OCI-LY3 (cell line): ENCODE results near the gene ZYG11B.

Experiments used
- H2AFZ ChIP-seq: fragments of 200-600, 300-600 bp; shearing (Covaris generic); 2 replicates; pipeline ENCODE4 v1.6.0; 2014; ENCODE audit warnings: antibody characterized with exemption, low read depth, low read length
- H3K27ac ChIP-seq: fragments of 200-600, 300-600 bp; sonication (generic); 2 replicates; pipeline ENCODE4 v1.5.1; 2014; ENCODE audit warnings: mild to moderate bottlenecking, low read length, moderate library complexity, mixed read lengths
- H3K27me3 ChIP-seq: fragments of 200-600, 300-600 bp; sonication (generic); 2 replicates; pipeline ENCODE4 v1.6.1; 2014; ENCODE audit warnings: low read depth, low read length, mixed read lengths
- H3K36me3 ChIP-seq: fragments of 200-600, 300-600 bp; sonication (generic); replicated peaks from 2 replicates; pipeline ENCODE3; 2014; ENCODE audit warnings: low read depth, low read length, mixed read lengths
- H3K4me1 ChIP-seq: fragments of 300-600, 200-600 bp; sonication (generic); 2 replicates; pipeline ENCODE4 v1.6.1; 2014; ENCODE audit warnings: low read length, mixed read lengths
- H3K4me2 ChIP-seq: fragments of 200-600, 300-600 bp; sonication (generic); 2 replicates; pipeline ENCODE4 v1.6.1; 2014; ENCODE audit warnings: low read length, mixed read lengths
- H3K4me3 ChIP-seq: fragments of 300-600, 200-600 bp; sonication (generic); 2 replicates; pipeline ENCODE4 v1.5.1; 2014; ENCODE audit warnings: antibody characterized with exemption, mild to moderate bottlenecking, low read length, moderate library complexity
- H3K79me2 ChIP-seq: fragments of 300-600, 200-600 bp; shearing (Covaris generic); 2 replicates; pipeline ENCODE4 v1.6.1; 2014; ENCODE audit warnings: mild to moderate bottlenecking, low read length, mixed read lengths
- H3K9ac ChIP-seq: fragments of 300-600, 200-600 bp; shearing (Covaris generic); 2 replicates; pipeline ENCODE4 v1.6.0; 2014; ENCODE audit warnings: mild to moderate bottlenecking, low read length, moderate library complexity
- H3K9me3 ChIP-seq: fragments of 200-600, 300-600 bp; shearing (Covaris generic); 2 replicates; pipeline ENCODE4 v1.6.1; 2014; ENCODE audit warnings: low read length, mixed read lengths; ENCODE audit not compliant: insufficient read depth
- H4K20me1 ChIP-seq: fragments of 200-600, 300-600 bp; sonication (generic); 2 replicates; pipeline ENCODE4 v1.6.1; 2016; ENCODE audit warnings: low read length, mixed read lengths; ENCODE audit not compliant: insufficient read depth
- EZH2phosphoT487 ChIP-seq: fragments of 200-600 bp; shearing (Covaris generic); IDR thresholded peaks from 2 replicates; pipeline ENCODE4 v1.6.1; 2018; ENCODE audit warnings: antibody characterized with exemption, mixed run types, low read depth
- TF ChIP-seq, protein P1 (sequence below): fragments of 200-600, 300-600 bp; sonication (generic); IDR thresholded peaks from 2 replicates; pipeline ENCODE4 v1.5.1; 2014; ENCODE audit warnings: antibody characterized with exemption, low read length, low read depth

The ZYG11B gene

GRCh38 chr1:52738148-52738547 is 11.9 kb downstream of the ZYG11B start:
- H3K9me3 ChIP-seq = no peaks in the 10 kb centered on the region
- TF ChIP-seq, protein P1, sequence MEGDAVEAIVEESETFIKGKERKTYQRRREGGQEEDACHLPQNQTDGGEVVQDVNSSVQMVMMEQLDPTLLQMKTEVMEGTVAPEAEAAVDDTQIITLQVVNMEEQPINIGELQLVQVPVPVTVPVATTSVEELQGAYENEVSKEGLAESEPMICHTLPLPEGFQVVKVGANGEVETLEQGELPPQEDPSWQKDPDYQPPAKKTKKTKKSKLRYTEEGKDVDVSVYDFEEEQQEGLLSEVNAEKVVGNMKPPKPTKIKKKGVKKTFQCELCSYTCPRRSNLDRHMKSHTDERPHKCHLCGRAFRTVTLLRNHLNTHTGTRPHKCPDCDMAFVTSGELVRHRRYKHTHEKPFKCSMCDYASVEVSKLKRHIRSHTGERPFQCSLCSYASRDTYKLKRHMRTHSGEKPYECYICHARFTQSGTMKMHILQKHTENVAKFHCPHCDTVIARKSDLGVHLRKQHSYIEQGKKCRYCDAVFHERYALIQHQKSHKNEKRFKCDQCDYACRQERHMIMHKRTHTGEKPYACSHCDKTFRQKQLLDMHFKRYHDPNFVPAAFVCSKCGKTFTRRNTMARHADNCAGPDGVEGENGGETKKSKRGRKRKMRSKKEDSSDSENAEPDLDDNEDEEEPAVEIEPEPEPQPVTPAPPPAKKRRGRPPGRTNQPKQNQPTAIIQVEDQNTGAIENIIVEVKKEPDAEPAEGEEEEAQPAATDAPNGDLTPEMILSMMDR = no peak
- no peak for TF ChIP-seq EZH2phosphoT487
- no peak overlapping the region for H3K27ac ChIP-seq
- 0 out of 2 replicates have a peak, but pooled peaks cover 3% of the 10 kb centered on the region for H3K79me2 ChIP-seq
- no peak overlapping the region for H2AFZ ChIP-seq
- H3K4me1 ChIP-seq = no peaks in the 10 kb centered on the region
- no peak overlapping the region for H3K4me3 ChIP-seq
- no peaks in the 10 kb centered on the region for H4K20me1 ChIP-seq
- H3K36me3 ChIP-seq = no peaks in the 10 kb centered on the region
- no peaks in the 10 kb centered on the region for H3K27me3 ChIP-seq
- no peak overlapping the region for H3K9ac ChIP-seq
- H3K4me2 ChIP-seq = no peak overlapping the region

GRCh38 chr1:52738893-52739292 is 12.6 kb downstream of the ZYG11B start:
- no peak overlapping the region for H3K4me3 ChIP-seq
- no peaks in the 10 kb centered on the region for H3K36me3 ChIP-seq
- no peak overlapping the region for H3K4me2 ChIP-seq
- H3K79me2 ChIP-seq = 0 out of 2 replicates have a peak, but pooled peaks cover 3% of the 10 kb centered on the region
- no peak overlapping the region for H3K27ac ChIP-seq
- no peaks in the 10 kb centered on the region for H3K9me3 ChIP-seq
- no peaks in the 10 kb centered on the region for H4K20me1 ChIP-seq
- no peaks in the 10 kb centered on the region for H3K4me1 ChIP-seq
- no peak overlapping the region for H2AFZ ChIP-seq
- TF ChIP-seq, protein P1 = no peak
- no peak for TF ChIP-seq EZH2phosphoT487
- no peak overlapping the region for H3K9ac ChIP-seq
- no peaks in the 10 kb centered on the region for H3K27me3 ChIP-seq

DNA sequence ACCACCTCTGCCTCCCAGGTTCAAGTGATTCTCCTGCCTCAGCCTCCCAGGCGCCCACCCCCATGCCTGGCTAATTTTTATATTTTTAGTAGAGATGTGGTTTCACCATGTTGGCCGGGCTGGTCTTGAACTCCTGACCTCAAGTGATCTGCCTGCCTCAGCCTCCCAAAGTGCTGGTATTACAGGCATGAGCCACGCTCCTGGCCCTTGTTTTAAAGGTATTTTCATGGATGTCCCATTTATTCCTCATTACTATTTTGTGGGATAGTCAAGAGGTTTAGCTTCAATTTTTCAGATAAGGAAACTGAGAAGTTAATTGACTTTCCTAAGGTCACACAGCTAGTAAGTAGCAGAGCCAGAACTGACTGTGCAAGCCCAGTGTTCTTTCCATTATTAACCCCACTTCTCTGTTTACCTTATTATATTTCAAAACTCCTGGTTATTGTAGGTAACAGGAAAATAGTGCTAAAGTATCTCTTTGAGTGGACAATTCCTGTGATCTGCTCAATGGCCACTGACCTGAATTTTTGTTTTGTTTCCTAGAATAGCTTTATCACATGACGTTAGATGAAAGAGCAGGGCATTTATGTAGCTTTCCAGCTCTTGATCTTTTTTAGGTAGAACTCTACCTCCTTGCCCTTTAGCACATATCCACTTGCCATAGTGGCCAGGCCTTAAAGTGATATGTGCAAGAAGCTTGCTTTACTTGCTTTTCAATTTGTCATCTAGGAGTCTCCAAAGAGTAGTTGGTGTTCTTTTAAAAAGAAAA is 13.6 kb downstream of the ZYG11B start:
- no peaks in the 10 kb centered on the region for H3K4me1 ChIP-seq
- TF ChIP-seq, protein P1 = no peak
- no peak for TF ChIP-seq EZH2phosphoT487
- H3K79me2 ChIP-seq = 0 out of 2 replicates have a peak, but pooled peaks cover 3% of the 10 kb centered on the region
- H3K9me3 ChIP-seq = no peaks in the 10 kb centered on the region
- no peaks in the 10 kb centered on the region for H3K27me3 ChIP-seq
- no peaks in the 10 kb centered on the region for H3K36me3 ChIP-seq
- no peak overlapping the region for H2AFZ ChIP-seq
- H3K9ac ChIP-seq = no peak overlapping the region
- no peak overlapping the region for H3K27ac ChIP-seq
- no peaks in the 10 kb centered on the region for H4K20me1 ChIP-seq
- no peak overlapping the region for H3K4me2 ChIP-seq
- H3K4me3 ChIP-seq = no peak overlapping the region

GRCh38 chr1:52741259-52741658 is 15.0 kb downstream of the ZYG11B start:
- no peaks in the 10 kb centered on the region for H4K20me1 ChIP-seq
- no peak overlapping the region for H3K9ac ChIP-seq
- H3K9me3 ChIP-seq = no peaks in the 10 kb centered on the region
- H3K79me2 ChIP-seq = 0 out of 2 replicates have a peak, but pooled peaks cover 3% of the 10 kb centered on the region
- no peak overlapping the region for H3K4me3 ChIP-seq
- H3K4me1 ChIP-seq = no peaks in the 10 kb centered on the region
- no peak overlapping the region for H3K4me2 ChIP-seq
- TF ChIP-seq, protein P1 = no peak
- no peak for TF ChIP-seq EZH2phosphoT487
- no peak overlapping the region for H3K27ac ChIP-seq
- H2AFZ ChIP-seq = no peak overlapping the region
- H3K36me3 ChIP-seq = no peaks in the 10 kb centered on the region
- no peaks in the 10 kb centered on the region for H3K27me3 ChIP-seq
